Ishikawa (cell line): Measurements from ENCODE around the gene IDH2.

Source experiments
- FOXM1 ChIP-seq: IDR thresholded peaks from 2 replicates; pipeline ENCODE4 v1.6.1; 2012; ENCODE audit warnings: low read depth, borderline replicate concordance
- USF1 ChIP-seq: IDR thresholded peaks from 2 replicates; pipeline ENCODE4 v1.6.1; 2012

- TF ChIP-seq USF1 (no peak), FOXM1 (no peak)
These were observed 36.0 kb upstream of the IDH2 start for GRCh38 chr15:90138071-90138833.
